ENCODE measurements around the gene SQOR. TPM values are rescaled to one million over a fixed set of nuclear protein-coding genes. Genes with fewer than 3 reads are reported as not detected.

Gene SQOR
- total RNA-seq, 1 experiment from 2014 or later = 76.1 TPM

GRCh38 chr15:45701108-45701507, 66.3 kb downstream of the SQOR start:
- H3K36me3 Mint-ChIP-seq (ENCODE audit: insufficient read depth, unreplicated experiment) = peaks cover 15% of the 10 kb centered on the region
- H3K27ac Mint-ChIP-seq (ENCODE audit: unreplicated experiment) = no peak overlapping the region
- H3K9me3 Mint-ChIP-seq (ENCODE audit: low read depth, unreplicated experiment) = no peaks in the 10 kb centered on the region
- no peaks in the 10 kb centered on the region for H3K27me3 Mint-ChIP-seq (ENCODE audit: unreplicated experiment)
- H3K4me3 Mint-ChIP-seq (ENCODE audit: low read depth, unreplicated experiment) = no peak overlapping the region
- CTCF ChIA-PET = no interaction called here
- peaks cover 6% of the 10 kb centered on the region for H3K4me1 Mint-ChIP-seq (ENCODE audit: low read depth, unreplicated experiment)
- no peak for TF ChIP-seq CTCF (IDR thresholded peaks at IDR 0.05; ENCODE audit: unreplicated experiment)
- no peak for DNase-seq
- intact Hi-C loops (cut with micrococcal nuclease; ENCODE audit: unreplicated experiment) = no loop called here
- BruUV-seq (replicated peaks) = no TSS peak

- Mint-ChIP-seq H3K27ac (ENCODE audit: unreplicated experiment) (no peak overlapping the region), H3K4me3 (ENCODE audit: low read depth, unreplicated experiment) (no peak overlapping the region), H3K36me3 (ENCODE audit: insufficient read depth, unreplicated experiment) (peaks cover 15% of the 10 kb centered on the region), H3K27me3 (ENCODE audit: unreplicated experiment) (no peaks in the 10 kb centered on the region), H3K4me1 (ENCODE audit: low read depth, unreplicated experiment) (peaks cover 8% of the 10 kb centered on the region), H3K9me3 (ENCODE audit: low read depth, unreplicated experiment) (no peaks in the 10 kb centered on the region)
- CTCF ChIA-PET = no interaction called here
- no peak for DNase-seq
- intact Hi-C loops (cut with micrococcal nuclease; ENCODE audit: unreplicated experiment) = no loop called here
- BruUV-seq (replicated peaks) = no TSS peak
- no peak for TF ChIP-seq CTCF (IDR thresholded peaks at IDR 0.05; ENCODE audit: unreplicated experiment)
Measured at GRCh38 chr15:45702041-45702440, 67.2 kb downstream of the SQOR start.

GRCh38 chr15:45703670-45704328, 69.0 kb downstream of the SQOR start:
- peak overlapping the region; percentile 76 for H3K4me3 Mint-ChIP-seq (ENCODE audit: low read depth, unreplicated experiment)
- no peak for TF ChIP-seq CTCF (IDR thresholded peaks at IDR 0.05; ENCODE audit: unreplicated experiment)
- peaks cover 12% of the 10 kb centered on the region for H3K36me3 Mint-ChIP-seq (ENCODE audit: insufficient read depth, unreplicated experiment)
- no peak overlapping the region for H3K27ac Mint-ChIP-seq (ENCODE audit: unreplicated experiment)
- no peak for DNase-seq
- CTCF ChIA-PET = no interaction called here
- no peaks in the 10 kb centered on the region for H3K9me3 Mint-ChIP-seq (ENCODE audit: low read depth, unreplicated experiment)
- intact Hi-C loops (cut with micrococcal nuclease; ENCODE audit: unreplicated experiment) = no loop called here
- H3K27me3 Mint-ChIP-seq (ENCODE audit: unreplicated experiment) = no peaks in the 10 kb centered on the region
- no TSS peak for BruUV-seq (replicated peaks)
- peaks cover 8% of the 10 kb centered on the region for H3K4me1 Mint-ChIP-seq (ENCODE audit: low read depth, unreplicated experiment)

GRCh38 chr15:45704329-45705249, 69.8 kb downstream of the SQOR start:
- Mint-ChIP-seq H3K4me3 (ENCODE audit: low read depth, unreplicated experiment) (peak overlapping the region; percentile 76), H3K27me3 (ENCODE audit: unreplicated experiment) (no peaks in the 10 kb centered on the region), H3K9me3 (ENCODE audit: low read depth, unreplicated experiment) (no peaks in the 10 kb centered on the region), H3K4me1 (ENCODE audit: low read depth, unreplicated experiment) (peaks cover 8% of the 10 kb centered on the region), H3K36me3 (ENCODE audit: insufficient read depth, unreplicated experiment) (peaks cover 11% of the 10 kb centered on the region), H3K27ac (ENCODE audit: unreplicated experiment) (peak overlapping the region; percentile 65)
- CTCF ChIA-PET = interaction anchor here (1.3 to 1.5 kb wide), 2 partner anchors 44 to 91 kb away, joined by 4 to 9 read pairs; no protein-coding TSS in a partner anchor
- intact Hi-C loops (cut with micrococcal nuclease; ENCODE audit: unreplicated experiment) = no loop called here
- no peak for TF ChIP-seq CTCF (IDR thresholded peaks at IDR 0.05; ENCODE audit: unreplicated experiment)
- no peak for DNase-seq
- BruUV-seq (replicated peaks) = no TSS peak

All from Calu3 (cell line).